Measurements from ENCODE around the gene DAG1.

- TF ChIP-seq ARNTL (CRISPR knock-in tag; IDR thresholded peaks at IDR 0.05; ENCODE audit: borderline replicate concordance, low read depth) (no peak), SNAI2 (CRISPR knock-in tag; IDR thresholded peaks at IDR 0.05) (no peak), TOX (CRISPR knock-in tag; IDR thresholded peaks at IDR 0.05; ENCODE audit: borderline replicate concordance) (no peak), TCF4 (CRISPR knock-in tag; IDR thresholded peaks at IDR 0.05; ENCODE audit: borderline replicate concordance) (no peak), ZFP3 (CRISPR knock-in tag; IDR thresholded peaks at IDR 0.05) (no peak), ZFP30 (CRISPR knock-in tag; IDR thresholded peaks at IDR 0.05) (no peak), CSDC2 (CRISPR knock-in tag; IDR thresholded peaks at IDR 0.05) (no peak), OSR1 (CRISPR knock-in tag; IDR thresholded peaks at IDR 0.05) (no peak), RARB (CRISPR knock-in tag; IDR thresholded peaks at IDR 0.05) (no peak), ISL1 (CRISPR knock-in tag; IDR thresholded peaks at IDR 0.05) (no peak), CREB5 (CRISPR knock-in tag; IDR thresholded peaks at IDR 0.05; ENCODE audit: low read depth) (no peak)
- TF ChIP-seq, protein P1, sequence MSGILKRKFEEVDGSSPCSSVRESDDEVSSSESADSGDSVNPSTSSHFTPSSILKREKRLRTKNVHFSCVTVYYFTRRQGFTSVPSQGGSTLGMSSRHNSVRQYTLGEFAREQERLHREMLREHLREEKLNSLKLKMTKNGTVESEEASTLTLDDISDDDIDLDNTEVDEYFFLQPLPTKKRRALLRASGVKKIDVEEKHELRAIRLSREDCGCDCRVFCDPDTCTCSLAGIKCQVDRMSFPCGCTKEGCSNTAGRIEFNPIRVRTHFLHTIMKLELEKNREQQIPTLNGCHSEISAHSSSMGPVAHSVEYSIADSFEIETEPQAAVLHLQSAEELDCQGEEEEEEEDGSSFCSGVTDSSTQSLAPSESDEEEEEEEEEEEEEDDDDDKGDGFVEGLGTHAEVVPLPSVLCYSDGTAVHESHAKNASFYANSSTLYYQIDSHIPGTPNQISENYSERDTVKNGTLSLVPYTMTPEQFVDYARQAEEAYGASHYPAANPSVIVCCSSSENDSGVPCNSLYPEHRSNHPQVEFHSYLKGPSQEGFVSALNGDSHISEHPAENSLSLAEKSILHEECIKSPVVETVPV (CRISPR knock-in tag; IDR thresholded peaks at IDR 0.05): no peak
- TF ChIP-seq, protein P2, sequence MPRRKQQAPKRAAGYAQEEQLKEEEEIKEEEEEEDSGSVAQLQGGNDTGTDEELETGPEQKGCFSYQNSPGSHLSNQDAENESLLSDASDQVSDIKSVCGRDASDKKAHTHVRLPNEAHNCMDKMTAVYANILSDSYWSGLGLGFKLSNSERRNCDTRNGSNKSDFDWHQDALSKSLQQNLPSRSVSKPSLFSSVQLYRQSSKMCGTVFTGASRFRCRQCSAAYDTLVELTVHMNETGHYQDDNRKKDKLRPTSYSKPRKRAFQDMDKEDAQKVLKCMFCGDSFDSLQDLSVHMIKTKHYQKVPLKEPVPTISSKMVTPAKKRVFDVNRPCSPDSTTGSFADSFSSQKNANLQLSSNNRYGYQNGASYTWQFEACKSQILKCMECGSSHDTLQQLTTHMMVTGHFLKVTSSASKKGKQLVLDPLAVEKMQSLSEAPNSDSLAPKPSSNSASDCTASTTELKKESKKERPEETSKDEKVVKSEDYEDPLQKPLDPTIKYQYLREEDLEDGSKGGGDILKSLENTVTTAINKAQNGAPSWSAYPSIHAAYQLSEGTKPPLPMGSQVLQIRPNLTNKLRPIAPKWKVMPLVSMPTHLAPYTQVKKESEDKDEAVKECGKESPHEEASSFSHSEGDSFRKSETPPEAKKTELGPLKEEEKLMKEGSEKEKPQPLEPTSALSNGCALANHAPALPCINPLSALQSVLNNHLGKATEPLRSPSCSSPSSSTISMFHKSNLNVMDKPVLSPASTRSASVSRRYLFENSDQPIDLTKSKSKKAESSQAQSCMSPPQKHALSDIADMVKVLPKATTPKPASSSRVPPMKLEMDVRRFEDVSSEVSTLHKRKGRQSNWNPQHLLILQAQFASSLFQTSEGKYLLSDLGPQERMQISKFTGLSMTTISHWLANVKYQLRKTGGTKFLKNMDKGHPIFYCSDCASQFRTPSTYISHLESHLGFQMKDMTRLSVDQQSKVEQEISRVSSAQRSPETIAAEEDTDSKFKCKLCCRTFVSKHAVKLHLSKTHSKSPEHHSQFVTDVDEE (CRISPR knock-in tag; IDR thresholded peaks at IDR 0.05): no peak
- TF ChIP-seq, protein P3, sequence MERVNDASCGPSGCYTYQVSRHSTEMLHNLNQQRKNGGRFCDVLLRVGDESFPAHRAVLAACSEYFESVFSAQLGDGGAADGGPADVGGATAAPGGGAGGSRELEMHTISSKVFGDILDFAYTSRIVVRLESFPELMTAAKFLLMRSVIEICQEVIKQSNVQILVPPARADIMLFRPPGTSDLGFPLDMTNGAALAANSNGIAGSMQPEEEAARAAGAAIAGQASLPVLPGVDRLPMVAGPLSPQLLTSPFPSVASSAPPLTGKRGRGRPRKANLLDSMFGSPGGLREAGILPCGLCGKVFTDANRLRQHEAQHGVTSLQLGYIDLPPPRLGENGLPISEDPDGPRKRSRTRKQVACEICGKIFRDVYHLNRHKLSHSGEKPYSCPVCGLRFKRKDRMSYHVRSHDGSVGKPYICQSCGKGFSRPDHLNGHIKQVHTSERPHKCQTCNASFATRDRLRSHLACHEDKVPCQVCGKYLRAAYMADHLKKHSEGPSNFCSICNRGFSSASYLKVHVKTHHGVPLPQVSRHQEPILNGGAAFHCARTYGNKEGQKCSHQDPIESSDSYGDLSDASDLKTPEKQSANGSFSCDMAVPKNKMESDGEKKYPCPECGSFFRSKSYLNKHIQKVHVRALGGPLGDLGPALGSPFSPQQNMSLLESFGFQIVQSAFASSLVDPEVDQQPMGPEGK (CRISPR knock-in tag; IDR thresholded peaks at IDR 0.05; ENCODE audit: borderline replicate concordance): no peak
These were observed 100.1 kb downstream of the DAG1 start for GRCh38 chr3:49570028-49570654.
